Heart left ventricle (tissue), 13 donors: ENCODE measurements around the gene ATXN7L1.

Experiments used
- POLR2A ChIP-seq, 2 donors: fragments of 450-650 bp; IDR thresholded peaks; one replicate each; pipeline ENCODE4 v1.6.1; 2017; ENCODE audit warnings: antibody characterized with exemption in 2 of 2, mild to moderate bottlenecking in 2 of 2, moderate library complexity in 2 of 2
- TF ChIP-seq, protein P1 (sequence below), 12 donors: fragments of 200-600 bp; sonication (generic) in 4 of 12; IDR thresholded peaks; one replicate each; pipeline versions ENCODE4 v1.5.0 to v1.8.0; 2018 to 2022; ENCODE audit warnings: antibody characterized with exemption in 12 of 12, mild to moderate bottlenecking in 5 of 12
- donor health status: ischemic (EF 13 %, LVEDD 7.1; RV severe dilation, severe dysfunction).
- donor health status: DM: no; HTN: yes; CAD: no.
- donor health status: DM: no; HTN: no; CAD: no.
- donor health status: ischemic (EF 25% LVEDD 6.9; RV normal size, moderate dysfunction).
- donor health status: ischemic (EF 25% LVEDD 5.7; RV mildly dilated, moderate dysfunction).
- donor health status: ischemic (EF 35%, LVEDD 5.7; RV mildly dilated, moderate dysfunction).
- donor health status: nonischemic (EF 11% LVEDD 7.7; RV severe dilation, severe dysfunction).
- donor health status: DM: yes; HTN: yes; CAD: no.
- donor health status: PGD.
- donor health status: ischemic (EF 29% LVEDD 5.4; RV normal size, mild dysfunction).
- donor health status: nonischemic (EF 23%, LVEDD 6.1; RV moderate dilation, normal function).

DNA sequence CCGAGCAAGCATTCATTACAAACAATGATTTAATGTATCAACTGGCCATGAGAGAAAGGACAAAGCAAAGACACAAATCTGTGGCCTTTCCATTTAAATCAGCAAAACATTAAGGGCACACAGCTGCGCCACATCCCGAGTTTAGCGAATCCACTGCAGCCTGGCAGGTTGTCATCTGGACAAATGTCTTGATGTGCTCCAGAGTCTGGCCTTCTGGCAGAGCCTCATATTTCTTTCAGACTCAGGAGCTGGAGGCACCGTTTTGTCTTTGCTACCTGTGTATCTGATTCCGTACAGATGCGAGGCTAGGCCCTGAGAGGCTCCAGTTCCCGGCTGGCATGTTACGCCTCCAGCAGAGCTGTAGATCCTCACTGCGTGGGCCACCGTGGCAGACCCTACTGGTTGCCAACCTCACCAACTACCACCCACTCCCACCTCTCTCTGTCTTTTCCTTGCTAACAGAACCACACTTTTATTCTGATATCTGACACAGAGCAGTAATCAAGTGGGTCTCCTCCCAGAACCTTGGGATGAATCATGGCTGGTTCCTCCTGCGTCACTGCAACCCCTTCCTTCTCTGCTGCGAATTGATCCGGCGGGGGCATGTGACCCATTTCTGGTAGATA lies 254.2 kb downstream of the ATXN7L1 start:
- TF ChIP-seq, protein P1, sequence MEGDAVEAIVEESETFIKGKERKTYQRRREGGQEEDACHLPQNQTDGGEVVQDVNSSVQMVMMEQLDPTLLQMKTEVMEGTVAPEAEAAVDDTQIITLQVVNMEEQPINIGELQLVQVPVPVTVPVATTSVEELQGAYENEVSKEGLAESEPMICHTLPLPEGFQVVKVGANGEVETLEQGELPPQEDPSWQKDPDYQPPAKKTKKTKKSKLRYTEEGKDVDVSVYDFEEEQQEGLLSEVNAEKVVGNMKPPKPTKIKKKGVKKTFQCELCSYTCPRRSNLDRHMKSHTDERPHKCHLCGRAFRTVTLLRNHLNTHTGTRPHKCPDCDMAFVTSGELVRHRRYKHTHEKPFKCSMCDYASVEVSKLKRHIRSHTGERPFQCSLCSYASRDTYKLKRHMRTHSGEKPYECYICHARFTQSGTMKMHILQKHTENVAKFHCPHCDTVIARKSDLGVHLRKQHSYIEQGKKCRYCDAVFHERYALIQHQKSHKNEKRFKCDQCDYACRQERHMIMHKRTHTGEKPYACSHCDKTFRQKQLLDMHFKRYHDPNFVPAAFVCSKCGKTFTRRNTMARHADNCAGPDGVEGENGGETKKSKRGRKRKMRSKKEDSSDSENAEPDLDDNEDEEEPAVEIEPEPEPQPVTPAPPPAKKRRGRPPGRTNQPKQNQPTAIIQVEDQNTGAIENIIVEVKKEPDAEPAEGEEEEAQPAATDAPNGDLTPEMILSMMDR (IDR thresholded peaks at IDR 0.05), result no peak
- TF ChIP-seq POLR2A (IDR thresholded peaks at IDR 0.05), result no peak
